ENCODE data around the gene MMP25.

DNA sequence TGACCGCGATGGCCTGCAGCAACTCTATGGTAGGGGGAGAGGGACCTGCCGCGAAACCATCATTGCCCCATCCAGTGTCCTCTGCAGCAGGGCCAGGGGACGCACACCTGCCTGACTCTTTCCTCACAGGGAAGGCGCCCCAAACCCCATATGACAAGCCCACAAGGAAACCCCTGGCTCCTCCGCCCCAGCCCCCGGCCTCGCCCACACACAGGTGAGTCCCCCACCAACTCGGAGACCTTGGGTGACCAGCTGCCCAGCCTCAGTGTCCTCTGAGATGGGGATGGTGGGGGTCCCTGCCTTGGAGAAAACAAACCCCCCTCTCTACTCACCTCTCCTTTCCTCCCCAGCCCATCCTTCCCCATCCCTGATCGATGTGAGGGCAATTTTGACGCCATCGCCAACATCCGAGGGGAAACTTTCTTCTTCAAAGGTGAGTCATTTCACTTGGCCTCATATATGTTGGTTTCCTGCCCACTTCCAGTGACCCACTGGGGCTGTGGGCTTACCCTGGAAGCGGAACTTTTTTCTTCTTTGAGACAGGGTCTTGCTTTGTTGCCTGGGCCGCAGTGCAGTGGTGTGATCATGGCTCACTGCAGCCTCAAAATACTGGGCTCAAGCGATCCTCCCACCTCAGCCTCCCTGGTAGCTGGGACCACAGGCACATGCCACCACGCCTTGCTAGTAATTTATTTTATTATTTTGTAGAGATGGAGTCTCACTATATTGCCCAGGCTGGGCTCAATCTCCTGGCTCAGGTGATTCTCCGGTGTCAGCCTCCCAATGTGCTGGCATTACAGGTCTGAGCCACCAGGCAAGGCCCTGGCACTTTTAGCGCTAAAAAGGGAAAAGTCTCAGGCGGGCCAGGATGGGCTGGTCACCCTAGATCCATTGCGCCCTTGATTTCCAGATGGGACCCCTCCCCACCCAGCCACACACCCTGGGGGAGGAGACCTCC lies 11.1 kb downstream of the MMP25 start:
- TF ChIP-seq, protein P1, sequence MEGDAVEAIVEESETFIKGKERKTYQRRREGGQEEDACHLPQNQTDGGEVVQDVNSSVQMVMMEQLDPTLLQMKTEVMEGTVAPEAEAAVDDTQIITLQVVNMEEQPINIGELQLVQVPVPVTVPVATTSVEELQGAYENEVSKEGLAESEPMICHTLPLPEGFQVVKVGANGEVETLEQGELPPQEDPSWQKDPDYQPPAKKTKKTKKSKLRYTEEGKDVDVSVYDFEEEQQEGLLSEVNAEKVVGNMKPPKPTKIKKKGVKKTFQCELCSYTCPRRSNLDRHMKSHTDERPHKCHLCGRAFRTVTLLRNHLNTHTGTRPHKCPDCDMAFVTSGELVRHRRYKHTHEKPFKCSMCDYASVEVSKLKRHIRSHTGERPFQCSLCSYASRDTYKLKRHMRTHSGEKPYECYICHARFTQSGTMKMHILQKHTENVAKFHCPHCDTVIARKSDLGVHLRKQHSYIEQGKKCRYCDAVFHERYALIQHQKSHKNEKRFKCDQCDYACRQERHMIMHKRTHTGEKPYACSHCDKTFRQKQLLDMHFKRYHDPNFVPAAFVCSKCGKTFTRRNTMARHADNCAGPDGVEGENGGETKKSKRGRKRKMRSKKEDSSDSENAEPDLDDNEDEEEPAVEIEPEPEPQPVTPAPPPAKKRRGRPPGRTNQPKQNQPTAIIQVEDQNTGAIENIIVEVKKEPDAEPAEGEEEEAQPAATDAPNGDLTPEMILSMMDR (conservative IDR thresholded peaks at IDR 0.05; ENCODE audit: low read length): no peak
- TF ChIP-seq EZH2phosphoT487 (IDR thresholded peaks at IDR 0.05; ENCODE audit: borderline replicate concordance): no peak
